Renal cortex interstitium (tissue), 11 donors: ENCODE data around the gene SMIM38. TPM values are rescaled to one million over a fixed set of nuclear protein-coding genes. Genes with fewer than 3 reads are reported as not detected.
A peak's percentile ranks its signal among the peaks of the same experiment; 100 is the strongest.

ENCODE experiments used
- DNase-seq, 11 donors: peaks; one replicate each; pipeline ENCODE4 v3.0.0-alpha.2; 2013; ENCODE audit warnings: low read depth in 9 of 11, low spot score in 4 of 11; ENCODE audit errors: extremely low read depth in 1 of 11
- polyA plus RNA-seq, 3 donors: library from polyadenylated mRNA; unstranded; fragments of 120-200 nt; gene quantifications; one replicate each; pipeline ENCODE4 v1.2.1, GENCODE V29; 2013; ENCODE audit not compliant: insufficient read length in 3 of 3

The SMIM38 gene
- polyA plus RNA-seq, 3 donors: 0.51 to 1.4 (median 0.60) TPM

GRCh38 chr11:69154211-69154913 is 1.4 kb upstream of the SMIM38 start:
- DNase-seq: no peak

DNA sequence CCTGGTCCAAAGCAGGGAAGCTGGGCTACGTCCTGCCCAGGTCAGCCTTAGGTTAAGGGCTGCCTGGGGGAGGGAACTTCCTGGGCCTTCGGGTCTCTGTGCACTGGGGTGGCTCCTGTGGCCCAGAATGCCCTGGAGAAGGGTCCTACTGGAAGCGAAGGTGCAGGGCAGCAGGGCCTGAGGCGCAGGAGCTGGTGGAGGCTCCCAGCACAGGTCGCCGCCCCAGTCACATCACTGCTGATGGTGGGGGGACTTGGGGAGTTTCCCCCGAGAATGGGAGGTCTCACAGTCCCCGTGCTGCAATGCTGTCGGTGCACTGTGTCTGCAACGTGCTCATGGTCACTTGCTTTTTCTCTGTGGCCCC is 815 bp upstream of the SMIM38 start:
- no peak for DNase-seq

- DNase-seq: no peak
These were observed 502 bp downstream of the SMIM38 start for GRCh38 chr11:69156235-69156639.

- no peak for DNase-seq
These were observed 979 bp downstream of the SMIM38 start for GRCh38 chr11:69156673-69157155.

GRCh38 chr11:69157156-69157821 is 1.6 kb downstream of the SMIM38 start:
- DNase-seq: peak; percentile 36 to 73 (median 61)

DNA sequence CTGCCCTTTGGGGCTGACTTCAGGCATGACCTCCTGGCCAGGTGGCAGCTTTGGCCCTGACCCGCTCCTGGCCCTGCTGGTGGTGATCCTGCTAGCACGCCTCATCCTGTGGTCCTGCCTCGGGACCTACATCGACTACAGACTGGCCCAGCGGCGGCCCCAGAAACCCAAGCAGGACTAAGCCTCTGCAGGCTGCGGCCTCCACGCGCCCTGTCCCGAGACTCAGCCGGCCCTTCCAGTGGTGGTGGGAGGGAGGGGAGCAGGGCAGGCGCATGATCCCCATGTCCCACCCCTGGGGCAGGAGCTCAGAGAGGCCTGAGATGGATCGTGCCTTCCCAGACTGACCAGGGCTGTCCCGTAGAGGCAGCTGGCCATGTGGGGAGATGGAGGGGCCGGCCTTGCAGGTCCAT is 2.1 kb downstream of the SMIM38 start:
- no peak for DNase-seq

GRCh38 chr11:69158301-69159149 is 2.8 kb downstream of the SMIM38 start:
- DNase-seq: no peak

DNA sequence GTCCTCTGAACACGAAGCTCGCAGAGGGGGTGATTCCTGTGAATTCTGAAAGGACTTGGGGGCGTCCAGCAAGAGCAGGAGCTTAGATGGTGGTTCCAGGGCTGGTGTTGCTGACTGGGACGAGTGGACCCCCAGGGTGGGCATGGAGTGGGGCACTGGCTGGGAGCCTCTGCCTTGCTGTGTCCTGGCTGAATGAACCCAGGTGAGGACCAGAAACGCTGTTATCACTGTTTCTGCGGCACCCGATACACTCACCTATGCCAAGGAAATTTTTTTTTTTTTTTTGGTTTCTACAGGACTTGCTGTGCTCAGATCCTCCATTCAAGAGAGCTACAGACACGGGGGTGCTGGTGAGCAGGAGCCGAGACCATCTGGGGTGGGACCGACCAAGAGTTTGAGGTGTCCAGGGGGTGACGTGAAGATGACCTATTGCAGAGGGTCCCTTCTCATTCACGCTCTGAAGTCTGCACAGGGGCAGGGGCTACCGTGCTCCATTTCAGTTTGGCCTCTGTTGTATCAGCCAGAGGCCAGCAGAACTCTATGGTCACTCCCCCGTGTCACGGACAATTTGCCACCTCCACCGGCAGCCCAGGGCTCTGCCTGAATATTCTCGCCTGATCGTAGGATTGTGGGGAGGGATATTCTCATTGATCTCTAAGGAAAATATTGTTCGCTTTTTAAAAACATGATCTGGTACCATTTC is 3.6 kb downstream of the SMIM38 start:
- DNase-seq: no peak

- DNase-seq: no peak
These were observed 4.8 kb downstream of the SMIM38 start for GRCh38 chr11:69160296-69161116.

GRCh38 chr11:69161117-69161407 is 5.3 kb downstream of the SMIM38 start:
- DNase-seq: no peak

DNA sequence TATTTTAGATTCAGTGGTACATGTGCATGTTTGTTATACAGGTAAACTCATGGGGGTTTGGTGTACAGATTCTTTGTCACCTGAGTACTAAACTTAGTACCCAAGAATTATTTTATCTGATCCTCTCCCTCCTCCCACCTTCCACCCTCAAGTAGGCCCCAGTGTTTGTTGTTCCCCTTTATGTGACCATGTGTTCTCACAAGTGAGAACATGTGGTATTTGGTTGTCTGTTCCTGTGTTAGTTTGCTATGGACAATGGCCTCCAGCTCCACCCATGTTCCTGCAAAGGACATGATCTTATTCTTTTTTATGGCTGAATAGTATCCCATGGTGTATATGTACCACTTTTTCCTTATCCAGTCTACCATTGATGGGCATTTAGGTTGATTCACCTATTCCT is 6.8 kb downstream of the SMIM38 start:
- DNase-seq: no peak

DNA sequence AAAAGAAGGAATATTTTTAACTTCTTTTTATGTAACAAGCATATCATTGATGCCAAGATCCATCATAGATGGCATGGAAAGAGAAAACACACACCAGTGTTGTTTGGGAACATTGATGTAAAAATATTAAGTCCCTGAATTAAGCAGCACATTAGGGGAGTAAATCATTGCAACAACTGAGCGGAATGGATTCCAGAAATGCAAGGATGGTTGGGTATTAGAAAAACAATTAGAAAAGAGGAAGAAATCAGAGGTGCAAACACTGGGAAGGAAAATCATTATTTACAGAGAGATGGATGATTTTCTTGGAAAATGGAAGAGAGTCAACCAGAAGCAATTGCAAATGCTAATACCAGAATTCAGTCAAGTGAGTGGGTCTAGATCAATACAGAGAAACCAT is 8.1 kb downstream of the SMIM38 start:
- no peak for DNase-seq

DNA sequence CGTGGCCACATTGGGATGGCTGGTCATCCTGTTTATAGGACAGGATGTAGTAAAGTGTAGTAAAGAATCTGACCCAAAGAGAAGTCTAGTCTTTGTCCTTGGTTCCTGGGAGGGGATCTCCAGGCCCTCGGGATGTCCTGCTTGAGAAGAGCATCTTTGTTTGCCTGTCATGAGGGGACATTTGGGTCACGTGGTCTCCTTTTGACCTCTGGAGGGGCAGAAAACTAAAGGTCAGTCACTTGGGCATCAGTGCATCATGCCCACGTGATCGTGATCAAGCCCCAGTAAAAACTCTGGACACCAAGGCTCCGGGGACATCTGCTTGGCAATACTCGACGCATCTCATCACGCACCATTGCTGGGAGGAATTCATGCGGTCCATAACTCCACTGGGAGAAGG is 9.1 kb downstream of the SMIM38 start:
- no peak for DNase-seq

DNA sequence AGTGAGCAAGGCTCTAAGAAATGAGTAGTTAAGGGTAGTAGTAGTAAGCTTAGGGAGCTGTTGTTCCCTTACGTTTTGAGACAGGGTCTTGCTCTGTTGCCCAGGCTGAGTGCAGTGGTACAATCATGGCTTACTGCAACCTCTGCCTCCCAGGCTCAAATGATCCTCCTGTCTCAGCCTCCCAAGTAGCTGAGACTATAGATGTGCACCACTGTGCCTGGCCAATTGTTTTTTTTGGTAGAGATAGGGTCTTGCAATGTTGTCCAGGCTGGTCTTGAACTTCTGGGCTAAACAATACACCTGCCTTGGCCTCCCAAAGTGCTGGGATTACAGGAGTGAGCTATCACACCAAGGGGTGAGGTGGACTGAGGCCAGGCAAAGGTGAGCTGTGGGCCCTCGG is 10.0 kb downstream of the SMIM38 start:
- no peak for DNase-seq

GRCh38 chr11:69166218-69167115 is 10.7 kb downstream of the SMIM38 start:
- DNase-seq: no peak

GRCh38 chr11:69167130-69167915 is 11.6 kb downstream of the SMIM38 start:
- no peak for DNase-seq
